GM10847 (cell line): ENCODE results near the gene HHIPL1.

Experiments
- POLR2A ChIP-seq: IDR thresholded peaks from 2 replicates; pipeline ENCODE4 v1.6.1; 2011; ENCODE audit not compliant: insufficient read length; ENCODE audit errors: extremely low read depth

The HHIPL1 gene

DNA sequence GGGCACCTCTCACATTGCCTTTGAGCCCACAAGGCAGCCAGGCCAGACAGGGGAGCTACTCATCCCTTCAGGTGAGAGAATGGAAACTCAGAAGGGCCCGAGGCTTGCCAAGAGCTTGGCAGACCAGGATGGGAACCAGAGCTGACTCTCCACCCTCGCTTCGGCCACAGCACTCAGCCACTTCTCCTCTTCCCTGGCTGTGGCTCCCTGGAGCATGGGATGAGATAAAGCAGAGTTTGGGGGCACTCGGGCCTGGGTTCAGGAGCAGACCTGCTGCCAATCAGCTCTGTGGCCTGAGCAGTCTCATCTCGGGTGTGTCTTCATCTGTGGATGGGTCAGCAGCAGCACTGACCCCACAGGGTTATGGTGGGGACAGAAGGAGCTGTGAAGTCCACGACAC lies 20.9 kb upstream of the HHIPL1 start:
- TF ChIP-seq POLR2A, result no peak

DNA sequence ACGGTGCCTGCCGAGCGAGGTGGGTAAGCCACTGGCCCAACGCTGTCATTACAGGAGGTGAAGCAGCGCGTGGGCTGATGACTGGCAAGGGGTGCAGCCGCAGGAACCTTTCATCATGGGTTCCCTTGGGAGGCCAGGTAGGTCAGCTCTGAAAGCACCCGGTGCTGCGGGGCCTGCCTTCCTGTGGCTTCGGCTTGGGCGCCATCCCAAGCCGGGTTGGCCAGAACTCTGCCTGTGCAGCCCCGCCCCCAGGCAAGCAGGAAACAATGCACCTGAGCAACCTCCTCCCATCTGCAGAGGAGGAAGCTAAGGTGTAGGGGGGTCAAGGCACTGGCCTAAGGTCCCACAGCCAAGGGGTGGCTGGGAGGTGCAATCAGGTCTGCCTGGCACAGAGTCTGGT lies 20.0 kb upstream of the HHIPL1 start:
- TF ChIP-seq POLR2A, result no peak

DNA sequence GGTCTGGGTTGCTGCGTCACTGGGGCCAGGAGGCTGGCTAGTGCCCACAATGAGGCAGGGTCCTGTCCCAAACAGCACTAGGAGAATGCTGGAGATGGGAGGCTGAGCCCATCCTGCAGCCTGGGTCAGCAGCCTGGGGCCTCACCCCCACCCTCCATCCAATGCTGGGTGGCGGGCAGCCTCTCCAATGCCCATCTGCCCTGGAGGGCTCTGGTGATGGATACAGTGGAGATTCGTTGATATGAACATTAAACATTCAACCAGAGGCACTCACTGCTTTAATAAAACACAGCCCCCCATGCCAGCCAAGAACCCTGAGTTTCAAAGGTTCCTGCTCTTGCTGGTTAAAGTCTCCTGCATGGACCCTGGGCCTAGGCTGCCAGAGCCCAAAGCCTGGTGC lies 19.5 kb upstream of the HHIPL1 start:
- no peak for TF ChIP-seq POLR2A

DNA sequence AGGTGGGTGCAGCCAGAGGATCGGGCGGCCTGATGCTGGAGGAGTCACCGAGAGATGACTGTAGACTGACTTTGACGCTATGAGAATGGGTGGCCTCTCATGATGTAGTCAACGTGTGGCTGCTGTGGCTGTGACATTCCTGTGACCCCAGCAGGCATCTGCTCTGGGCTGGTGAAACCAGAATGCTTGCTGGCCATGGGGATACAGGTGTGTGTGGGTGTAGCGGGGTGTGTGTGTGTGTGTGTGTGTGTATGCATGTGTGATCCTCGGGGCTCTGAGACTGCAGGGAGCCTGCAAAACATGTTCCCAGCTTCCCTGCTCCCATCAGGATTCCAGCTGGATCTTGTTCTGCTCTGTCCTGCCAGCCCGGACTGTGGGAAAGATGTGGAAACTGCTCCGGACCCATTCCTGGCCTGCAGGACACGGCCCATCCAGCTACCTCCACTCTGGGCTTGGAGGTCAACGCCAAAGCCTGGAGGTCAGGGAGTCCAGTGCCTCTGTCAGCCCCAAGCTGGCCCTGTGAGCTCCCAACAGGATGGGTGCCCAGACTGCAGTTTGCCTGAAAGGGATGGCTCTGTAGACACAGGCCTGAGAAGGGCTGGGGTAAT lies 18.8 kb upstream of the HHIPL1 start:
- no peak for TF ChIP-seq POLR2A

DNA sequence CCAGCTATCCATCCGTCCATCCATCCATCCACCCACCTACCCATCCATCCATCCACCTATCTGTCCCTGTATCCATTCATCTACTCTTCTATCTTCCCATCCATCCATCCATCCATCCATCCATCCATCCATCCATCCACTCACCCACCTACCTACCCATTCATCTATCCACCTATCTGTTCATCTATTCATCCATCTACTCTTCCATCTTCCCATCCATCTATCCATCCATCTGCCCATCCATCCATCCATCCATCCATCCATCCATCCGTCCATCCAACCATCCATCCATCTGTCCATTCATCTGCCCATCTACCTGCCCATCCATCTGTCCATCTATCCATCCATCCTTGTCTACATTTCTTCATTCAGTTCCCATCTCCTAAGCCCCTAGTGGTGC lies 17.8 kb upstream of the HHIPL1 start:
- no peak for TF ChIP-seq POLR2A

DNA sequence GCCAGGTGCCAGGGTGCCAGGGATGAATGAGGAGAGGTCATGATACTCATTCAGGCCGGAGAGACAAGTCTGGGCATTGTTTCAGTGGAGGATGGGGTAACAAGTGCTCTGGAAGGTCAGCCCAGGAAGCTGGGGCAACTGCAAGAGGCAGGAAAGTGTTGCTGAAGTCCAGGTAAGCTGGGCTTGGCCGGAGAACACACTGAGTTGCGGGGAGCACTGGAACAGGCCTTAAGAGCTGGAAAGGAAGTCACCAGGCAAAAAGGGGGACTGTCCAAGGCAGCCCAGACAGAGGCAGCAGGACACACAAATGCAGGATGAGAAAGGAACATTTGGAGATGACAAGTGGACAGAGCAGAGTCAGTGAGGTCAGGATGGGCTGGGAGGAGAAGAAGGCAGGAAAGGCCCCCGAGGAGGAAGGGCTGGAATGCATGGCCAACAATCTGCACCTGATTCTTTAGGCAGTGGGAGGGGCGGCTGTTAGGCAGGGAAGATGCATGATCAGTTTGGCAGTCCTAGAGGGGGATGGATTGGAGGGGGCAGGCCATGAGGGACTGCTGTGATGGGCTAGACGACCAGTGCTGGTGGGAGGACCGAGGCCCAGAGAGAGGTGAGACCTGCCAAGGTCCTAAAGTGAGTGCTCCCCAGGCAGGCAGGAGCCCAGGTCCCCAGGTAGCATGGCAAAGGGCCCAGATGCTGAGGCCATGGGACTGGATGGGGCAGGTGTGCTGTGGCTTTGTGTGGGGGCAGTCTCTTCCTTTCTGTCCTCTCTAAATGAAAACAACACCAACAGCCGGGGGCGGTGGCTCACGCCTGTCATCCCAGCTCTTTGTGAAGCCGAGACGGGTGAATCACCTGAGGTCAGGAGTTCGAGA lies 17.2 kb upstream of the HHIPL1 start:
- no peak for TF ChIP-seq POLR2A

DNA sequence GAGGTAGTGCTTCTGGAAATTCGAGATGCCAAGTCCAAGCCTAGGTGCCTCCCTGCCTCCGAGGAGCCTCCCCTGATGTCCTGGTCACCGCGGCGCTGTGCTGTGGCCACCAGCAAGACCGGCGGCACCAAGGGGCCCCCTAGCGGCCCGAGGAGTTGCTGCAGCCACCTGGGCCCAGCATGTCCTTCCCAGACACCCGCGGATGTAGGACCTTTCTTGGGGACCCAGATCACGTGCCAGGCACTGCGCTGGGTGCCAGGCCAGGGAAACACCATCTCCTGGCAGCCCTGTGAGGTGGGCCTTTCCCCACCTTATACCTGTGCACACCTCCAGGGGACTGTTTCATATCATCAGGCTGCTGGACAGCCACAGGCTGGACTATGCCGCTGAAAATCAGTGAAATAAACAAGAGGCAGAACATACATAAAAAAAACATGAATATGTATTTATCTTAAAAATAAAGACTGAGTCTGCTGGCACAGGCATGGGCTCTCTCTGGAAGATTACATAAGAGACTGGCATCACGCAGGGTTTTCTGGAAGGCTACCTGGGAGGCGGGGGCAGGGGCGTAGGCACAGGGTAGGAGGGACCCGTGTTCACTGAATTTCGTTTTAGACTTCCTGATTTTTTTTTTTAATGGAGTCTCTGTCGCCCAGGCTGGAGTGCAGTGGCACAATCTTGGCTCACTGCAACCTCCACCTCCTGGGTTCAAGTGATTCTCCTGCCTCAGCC lies 15.9 kb upstream of the HHIPL1 start:
- TF ChIP-seq POLR2A, result no peak

DNA sequence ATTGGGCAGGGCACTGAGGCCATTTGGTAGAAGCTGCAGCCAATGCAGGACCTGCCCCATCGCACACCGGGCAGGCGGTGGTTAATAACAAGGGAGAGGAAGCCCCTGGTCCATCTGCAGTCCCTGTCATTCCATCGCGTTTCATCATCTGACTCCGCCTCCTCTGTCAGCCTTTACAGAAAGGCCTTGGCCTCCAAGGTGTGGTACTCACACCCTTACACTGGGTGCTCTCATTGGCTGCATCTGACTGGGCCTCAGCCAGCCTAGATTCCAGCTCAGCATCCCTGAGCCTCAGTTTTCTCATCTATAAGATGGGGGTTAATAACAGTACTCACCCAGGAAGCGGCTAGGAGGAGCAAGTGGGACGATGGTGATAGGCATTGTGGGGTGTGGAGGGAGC lies 14.7 kb upstream of the HHIPL1 start:
- no peak for TF ChIP-seq POLR2A

DNA sequence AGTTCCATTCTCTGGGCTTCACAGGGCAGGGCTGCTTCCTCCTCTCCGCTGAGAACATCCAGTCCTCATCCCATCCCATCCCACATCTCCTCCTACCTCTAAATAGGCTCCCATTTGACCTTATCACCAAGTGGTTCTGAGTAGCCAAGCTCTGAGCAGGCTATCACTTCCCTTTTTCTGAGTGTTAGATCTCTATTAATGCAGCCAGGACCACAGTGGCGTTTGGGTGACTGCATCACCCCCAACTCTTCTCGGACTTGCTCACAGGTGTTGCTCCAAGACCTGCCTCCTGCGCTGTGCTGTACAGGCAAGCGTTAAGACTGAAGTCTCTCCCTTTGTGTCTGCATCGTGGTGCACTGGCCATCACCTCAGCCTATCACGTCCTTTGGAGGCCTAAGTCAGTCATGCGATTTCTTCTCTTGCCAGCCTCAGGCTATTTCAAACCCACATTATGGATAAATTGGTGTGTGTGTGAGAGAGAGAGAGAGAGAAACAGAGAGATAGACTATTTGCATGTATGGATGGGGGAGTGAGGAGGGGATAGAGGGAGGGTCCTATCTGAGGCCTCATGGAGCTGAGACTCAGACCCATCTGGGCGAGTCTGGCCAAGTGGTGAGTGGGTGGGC lies 12.4 kb upstream of the HHIPL1 start:
- TF ChIP-seq POLR2A, result no peak

DNA sequence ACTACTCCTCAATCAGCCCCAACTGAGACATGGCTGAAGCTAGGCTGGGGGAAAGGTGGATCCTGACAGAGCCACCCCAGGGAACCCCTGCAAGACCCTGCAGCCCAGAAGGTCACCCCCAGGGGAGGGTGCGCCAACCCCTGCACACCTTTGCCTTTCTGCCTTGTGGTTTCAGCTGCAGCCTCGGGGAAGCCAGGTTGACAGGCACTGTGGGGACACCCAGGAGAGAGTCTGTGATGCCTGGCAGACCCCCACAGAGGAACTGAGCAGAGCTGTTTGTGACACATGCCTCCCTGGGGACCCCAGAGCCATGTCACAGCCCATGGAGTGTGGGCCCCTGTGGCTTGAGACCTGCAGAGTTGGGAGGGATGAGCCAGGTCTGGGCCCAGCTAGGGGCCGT lies 11.8 kb upstream of the HHIPL1 start:
- TF ChIP-seq POLR2A, result no peak

DNA sequence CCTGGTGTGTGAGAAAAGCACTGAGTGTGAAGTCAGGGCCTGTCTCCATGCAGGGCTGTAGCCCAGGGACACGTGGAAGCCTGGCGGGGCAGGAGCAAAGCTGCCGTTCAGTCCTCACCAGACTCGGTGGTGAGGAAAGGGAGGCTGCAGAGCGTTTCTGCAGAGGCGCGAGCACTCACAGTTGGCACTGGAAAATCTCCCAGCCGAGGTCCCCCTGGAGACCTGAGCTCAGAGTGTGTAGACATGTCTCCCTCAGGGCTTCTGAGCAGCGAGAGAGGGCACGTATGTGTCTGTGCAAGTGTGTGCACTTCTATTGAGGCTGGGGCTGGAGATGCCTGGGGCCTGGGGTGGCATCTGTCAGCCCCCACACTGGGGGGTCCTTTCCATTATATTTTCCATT lies 11.0 kb upstream of the HHIPL1 start:
- TF ChIP-seq POLR2A, result no peak

DNA sequence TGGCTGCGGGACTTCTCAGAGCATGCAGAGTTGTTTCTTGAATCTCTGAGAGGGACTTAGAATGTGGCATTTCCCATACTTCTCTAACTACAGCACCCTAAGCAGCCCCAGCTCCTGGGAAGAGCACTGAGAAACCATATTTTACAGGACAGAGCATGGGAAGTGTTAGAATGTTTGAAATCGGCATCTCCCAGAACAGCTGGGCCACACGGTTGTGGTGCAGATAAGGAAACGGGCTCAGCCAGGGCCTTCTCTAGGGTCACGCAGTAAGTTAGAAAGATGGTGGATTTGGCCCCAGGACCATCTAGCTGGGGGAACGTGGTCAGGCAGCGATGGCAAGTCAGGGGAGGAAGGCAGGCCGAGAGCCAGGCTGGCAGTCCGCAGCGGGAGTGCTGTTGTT lies 10.5 kb upstream of the HHIPL1 start:
- no peak for TF ChIP-seq POLR2A

DNA sequence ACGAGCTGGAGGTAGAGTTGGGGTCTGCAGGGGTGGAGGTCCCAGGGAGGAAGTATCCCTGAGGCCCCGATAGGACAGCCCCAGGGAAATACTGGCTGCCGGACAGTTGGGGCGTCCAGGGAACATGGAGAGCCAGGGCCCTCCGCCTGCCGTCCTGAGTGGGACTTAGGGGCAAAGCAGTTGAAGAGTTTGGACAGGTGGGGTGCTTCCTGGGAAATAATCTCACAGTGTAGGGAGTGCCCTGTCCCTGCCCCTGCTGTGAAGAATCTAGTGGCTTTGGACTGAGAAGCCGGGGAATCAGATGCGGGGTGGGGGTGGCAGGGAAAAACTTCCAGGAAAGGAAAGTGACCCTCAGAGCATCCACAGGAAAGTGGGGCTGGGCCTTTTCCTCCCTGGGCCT lies 9.8 kb upstream of the HHIPL1 start:
- TF ChIP-seq POLR2A, result no peak

DNA sequence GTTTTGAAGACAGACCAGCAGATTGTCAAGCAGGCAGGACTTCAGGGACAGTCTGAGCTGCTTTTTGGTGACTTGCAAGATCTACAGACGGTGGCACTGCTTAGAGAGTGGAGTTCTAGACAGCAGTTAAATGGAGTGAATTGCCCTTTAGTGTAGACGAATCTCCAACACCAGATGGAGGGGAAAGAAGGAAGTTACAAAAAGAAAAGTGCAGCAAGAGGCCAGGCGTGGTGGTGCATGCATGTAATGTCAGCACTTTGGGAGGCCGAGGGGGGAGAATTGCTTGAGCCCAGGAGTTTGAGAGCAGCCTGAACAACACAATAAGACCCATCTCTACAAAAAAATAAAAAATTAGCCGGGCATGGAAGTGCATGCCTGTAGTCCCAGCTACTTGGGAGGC lies 8.4 kb upstream of the HHIPL1 start:
- TF ChIP-seq POLR2A, result no peak

DNA sequence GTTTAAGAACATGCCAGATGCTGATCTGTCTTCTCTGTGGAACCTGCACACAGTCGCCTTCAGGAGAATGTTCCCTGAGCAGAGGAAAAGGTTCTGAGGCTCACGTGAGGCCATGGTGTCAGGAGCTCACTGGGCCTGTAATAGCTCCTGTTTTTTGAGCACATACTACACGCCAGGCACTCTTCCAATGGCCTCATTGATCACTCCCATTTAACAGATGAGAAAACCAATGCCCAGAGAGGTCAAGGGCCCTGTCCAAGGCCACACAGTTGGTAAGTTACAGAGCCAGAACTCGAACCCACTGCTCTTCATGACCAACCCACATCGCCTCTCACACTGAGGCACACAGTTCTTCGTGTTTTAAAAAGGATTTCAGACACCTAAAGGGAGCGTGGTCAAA lies 7.3 kb upstream of the HHIPL1 start:
- no peak for TF ChIP-seq POLR2A

DNA sequence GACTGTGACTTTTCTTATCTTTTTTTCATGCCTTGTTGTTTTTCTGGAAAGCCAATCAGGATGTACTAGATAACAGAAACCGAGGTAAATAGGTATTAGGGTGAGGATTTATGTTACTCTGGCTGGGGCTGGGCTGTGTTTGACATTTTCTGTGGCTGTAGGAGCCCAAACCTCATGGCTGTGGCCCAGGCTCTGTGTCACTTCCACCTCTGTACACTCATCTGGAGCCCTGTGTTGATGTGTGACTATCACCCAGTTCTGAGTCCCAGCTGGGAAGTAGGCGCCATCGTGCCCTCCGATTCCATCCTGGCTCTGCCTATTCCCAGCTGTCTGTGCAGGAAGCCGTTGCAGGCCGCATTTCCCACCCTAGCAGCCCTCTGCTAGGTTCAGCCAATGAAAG lies 1.6 kb upstream of the HHIPL1 start:
- no peak for TF ChIP-seq POLR2A

DNA sequence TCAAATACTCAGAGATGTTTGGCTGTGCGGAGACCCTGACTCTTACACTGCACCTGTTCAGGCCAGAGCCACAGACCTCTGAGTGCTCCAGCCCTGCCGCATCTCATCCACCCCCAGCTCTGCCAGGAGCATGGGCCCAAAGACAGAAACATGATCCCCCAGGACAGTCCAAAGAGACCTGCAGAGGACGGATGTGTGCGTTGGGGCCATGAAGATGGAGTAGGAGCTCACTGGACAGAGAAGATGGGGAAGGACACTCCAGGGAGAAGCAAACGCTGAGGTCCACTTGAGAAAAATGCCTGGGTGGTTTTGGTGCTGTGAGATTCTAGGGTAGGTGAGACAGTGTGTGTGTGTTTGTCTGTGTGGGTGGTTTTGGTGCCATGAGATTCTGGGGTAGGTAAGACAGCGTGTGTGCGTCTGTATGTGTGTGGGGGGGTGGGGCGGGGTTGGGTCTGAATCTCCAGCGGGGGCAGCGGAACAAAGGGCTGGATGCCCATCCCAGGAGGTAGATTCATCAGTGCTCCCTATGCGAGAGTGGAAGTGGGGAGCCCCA lies 818 bp upstream of the HHIPL1 start:
- TF ChIP-seq POLR2A, result no peak
